ENCODE results near the gene ARID2.

DNA sequence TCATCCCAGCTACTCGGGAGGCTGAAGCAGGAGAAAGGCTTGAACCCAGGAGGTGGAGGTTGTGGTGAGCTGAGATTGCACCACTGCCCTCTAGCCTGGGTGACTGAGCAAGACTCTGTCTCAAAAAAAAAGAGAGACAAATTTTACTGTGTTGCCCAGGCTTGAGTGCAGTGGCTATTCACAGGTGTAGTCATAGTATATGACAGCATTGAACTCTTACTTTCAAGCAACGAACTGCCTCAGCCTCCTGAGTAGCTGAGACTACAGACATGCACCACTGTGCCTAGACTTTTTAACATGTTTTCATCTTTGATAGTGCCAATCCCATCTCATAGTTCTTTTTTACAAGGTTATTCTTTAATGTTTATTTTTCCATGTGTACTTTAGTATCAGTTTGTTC lies 13.7 kb downstream of the ARID2 start:
- TF ChIP-seq HEYL (CRISPR knock-in tag; IDR thresholded peaks at IDR 0.05) (no peak), HDAC2 (IDR thresholded peaks at IDR 0.05) (no peak), POLR2A (IDR thresholded peaks at IDR 0.05; ENCODE audit: low read length) (no peak), JUN (IDR thresholded peaks at IDR 0.05) (no peak), RCOR1 (IDR thresholded peaks at IDR 0.05; ENCODE audit: low read depth, low read length) (no peak)
- TF ChIP-seq, protein P1, sequence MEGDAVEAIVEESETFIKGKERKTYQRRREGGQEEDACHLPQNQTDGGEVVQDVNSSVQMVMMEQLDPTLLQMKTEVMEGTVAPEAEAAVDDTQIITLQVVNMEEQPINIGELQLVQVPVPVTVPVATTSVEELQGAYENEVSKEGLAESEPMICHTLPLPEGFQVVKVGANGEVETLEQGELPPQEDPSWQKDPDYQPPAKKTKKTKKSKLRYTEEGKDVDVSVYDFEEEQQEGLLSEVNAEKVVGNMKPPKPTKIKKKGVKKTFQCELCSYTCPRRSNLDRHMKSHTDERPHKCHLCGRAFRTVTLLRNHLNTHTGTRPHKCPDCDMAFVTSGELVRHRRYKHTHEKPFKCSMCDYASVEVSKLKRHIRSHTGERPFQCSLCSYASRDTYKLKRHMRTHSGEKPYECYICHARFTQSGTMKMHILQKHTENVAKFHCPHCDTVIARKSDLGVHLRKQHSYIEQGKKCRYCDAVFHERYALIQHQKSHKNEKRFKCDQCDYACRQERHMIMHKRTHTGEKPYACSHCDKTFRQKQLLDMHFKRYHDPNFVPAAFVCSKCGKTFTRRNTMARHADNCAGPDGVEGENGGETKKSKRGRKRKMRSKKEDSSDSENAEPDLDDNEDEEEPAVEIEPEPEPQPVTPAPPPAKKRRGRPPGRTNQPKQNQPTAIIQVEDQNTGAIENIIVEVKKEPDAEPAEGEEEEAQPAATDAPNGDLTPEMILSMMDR (IDR thresholded peaks at IDR 0.05): no peak

Data from A549 (cell line).